GM21526 (cell line): ENCODE data around the gene PRPF40B.
"Not testable (repeated sequence)": the region's sequence is repeated elsewhere in the genome, so short reads cannot be mapped to it uniquely, and the experiment has no call there.

ENCODE experiments used
- ATAC-seq: cut with Tn5 transposase; IDR thresholded peaks from one replicate; pipeline ENCODE4 v1.9.1; 2021; ENCODE audit warnings: moderate library complexity; ENCODE audit not compliant: unreplicated experiment, low FRiP score

The PRPF40B gene

DNA sequence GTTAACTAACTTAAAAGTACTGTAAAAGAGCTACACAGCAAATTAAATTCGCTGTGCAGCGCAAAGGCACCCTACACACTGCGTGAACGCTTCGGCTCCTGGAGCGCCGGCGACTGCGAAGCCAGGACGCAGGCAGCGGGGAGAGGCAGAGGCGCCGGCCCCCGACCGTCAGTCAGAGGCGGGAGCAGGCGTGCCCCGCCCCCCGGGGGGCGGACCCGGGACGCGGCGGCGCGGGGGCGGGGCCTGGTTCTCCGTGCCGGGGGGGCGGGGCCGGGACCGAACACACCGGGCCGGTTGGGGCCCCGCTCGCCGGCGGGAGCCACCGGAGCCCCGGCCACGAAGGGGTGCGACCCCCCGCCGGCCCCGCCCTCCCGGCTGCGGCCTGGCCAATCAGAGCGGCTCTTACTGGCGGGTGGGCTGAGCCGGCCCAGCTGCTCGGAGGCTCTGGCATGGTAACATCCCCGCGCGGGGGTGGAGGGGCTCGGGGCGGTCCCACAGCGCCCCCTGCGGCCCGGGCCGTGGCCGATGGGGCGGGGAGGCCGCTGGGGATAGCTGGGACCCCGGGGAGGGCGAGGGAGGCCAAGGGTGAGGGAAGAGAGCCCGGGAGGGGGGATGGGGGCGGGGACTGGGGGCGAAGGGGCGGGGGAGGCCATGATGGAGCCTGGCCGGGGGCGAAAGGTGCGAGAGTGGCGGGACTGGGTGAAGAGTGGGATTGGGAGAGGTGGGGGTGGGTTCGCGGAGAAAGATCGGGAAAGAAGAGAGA, at the start of gene PRPF40B:
TSS of gene PRPF40B (plus strand) at position 420 of the 763 bp plus-strand sequence. CDS start at position 450, 30 bp downstream.
- peak; percentile 68 for ATAC-seq

DNA sequence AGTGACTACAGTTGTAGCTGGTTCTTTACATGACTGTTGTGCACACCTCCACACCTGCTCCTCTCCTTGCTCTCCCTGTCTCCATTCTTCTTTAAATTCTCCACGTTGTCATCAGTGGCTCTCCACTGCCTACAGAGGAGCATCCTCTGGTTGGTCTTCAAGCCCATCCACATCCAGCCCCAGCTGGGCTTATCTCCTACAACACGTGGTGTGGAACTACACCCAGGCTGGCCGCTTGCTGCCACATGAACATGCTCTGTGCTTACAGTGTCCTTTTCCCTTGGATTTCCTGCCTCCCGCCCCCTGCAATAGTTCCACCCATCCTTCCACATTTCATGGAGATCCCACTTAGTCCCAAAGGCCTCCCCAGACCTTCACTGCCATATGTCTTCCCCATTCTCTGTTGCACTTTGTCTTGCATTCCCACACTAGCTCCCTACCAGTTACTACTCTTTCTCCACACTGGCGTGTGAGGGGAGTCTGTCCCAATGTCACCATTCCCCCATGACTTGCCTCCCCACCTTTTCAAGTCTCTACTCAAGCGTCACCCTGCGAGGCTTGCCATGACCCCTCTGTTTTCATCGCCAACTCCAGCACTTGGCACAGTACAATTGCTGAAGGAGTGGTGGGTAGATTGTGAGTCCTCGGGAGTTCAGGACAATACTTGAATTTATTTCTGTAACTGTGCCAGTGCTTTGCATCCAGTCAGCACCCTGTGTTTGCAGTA, 45.6 kb upstream of the PRPF40B start:
- no peak for ATAC-seq

GRCh38 chr12:49578471-49579112, 44.8 kb upstream of the PRPF40B start:
- ATAC-seq, result no peak

- ATAC-seq, result no peak
Measured at GRCh38 chr12:49580572-49581535, 42.5 kb upstream of the PRPF40B start.

DNA sequence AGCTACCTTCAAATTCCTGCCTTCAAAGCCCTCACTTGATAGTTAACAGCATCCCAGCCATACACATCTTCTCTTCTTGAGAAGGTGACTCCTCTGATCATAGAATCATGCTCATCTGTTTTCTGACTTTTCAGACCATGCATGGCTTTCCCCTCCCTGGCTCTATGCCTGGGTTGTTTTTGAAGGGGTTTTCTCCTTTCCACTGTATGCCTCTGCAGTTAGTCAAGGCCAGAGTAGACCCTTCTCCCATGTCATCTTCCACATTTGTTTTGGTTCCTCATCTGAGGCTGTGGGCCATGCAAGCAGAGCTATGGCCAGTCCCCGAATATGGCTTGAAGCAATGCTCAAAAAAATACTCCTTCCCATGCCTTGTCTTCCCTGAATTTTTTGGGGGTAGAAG, 41.2 kb upstream of the PRPF40B start:
- no peak for ATAC-seq

DNA sequence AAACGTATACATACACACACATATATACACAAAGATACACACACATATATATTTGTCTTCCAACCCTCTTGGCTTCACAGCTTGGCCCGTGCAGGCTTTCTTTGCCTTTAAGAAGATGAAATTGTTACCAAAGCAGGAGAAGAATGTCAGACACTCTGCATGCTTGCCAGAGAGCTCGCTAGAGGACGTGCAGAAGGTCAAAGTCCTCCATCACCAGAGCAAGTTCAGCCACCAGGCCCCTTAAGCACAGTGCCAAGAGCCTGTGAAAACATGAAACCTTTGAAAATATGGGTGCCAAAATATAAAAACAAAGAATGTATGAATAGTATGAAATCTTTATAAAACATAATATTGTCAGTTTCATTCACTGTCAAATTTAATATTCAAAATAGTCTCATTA, 40.5 kb upstream of the PRPF40B start:
- ATAC-seq, result no peak

DNA sequence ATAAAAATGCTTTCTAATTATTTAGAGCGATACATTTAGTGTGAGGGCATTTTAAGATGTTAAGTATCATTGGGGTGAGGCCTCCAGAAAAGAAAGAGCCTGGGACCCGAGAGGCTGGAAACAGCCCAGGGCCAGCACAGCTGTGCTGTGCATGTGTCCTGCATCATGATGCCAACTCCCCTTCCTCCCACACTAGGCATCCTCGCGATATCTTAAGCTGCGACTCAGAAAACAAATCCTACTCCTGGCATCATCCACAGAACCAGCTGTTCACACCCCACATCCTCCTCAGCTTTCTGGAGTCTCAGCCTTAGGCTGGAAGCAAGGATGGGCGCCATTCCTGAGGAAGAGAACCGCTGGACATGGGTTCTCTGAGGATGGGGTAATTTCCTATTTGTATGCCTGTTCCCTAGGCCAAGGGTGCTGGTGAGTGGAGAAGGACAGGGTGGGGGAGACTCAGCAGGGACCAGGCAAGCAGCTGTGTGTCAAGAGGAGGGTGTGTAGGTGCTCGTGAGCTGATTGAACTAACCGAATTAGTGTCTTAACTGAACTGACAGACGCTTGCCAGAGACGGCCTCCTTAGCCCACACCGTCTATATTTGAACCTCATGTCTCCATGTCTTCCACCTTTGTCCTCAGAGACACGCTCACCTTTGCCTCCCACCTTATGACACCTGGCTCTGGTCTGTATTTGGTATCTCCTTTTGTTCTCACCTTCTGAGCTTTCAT, 39.8 kb upstream of the PRPF40B start:
- ATAC-seq, result no peak

GRCh38 chr12:49584591-49584990, 38.8 kb upstream of the PRPF40B start:
- no peak for ATAC-seq

DNA sequence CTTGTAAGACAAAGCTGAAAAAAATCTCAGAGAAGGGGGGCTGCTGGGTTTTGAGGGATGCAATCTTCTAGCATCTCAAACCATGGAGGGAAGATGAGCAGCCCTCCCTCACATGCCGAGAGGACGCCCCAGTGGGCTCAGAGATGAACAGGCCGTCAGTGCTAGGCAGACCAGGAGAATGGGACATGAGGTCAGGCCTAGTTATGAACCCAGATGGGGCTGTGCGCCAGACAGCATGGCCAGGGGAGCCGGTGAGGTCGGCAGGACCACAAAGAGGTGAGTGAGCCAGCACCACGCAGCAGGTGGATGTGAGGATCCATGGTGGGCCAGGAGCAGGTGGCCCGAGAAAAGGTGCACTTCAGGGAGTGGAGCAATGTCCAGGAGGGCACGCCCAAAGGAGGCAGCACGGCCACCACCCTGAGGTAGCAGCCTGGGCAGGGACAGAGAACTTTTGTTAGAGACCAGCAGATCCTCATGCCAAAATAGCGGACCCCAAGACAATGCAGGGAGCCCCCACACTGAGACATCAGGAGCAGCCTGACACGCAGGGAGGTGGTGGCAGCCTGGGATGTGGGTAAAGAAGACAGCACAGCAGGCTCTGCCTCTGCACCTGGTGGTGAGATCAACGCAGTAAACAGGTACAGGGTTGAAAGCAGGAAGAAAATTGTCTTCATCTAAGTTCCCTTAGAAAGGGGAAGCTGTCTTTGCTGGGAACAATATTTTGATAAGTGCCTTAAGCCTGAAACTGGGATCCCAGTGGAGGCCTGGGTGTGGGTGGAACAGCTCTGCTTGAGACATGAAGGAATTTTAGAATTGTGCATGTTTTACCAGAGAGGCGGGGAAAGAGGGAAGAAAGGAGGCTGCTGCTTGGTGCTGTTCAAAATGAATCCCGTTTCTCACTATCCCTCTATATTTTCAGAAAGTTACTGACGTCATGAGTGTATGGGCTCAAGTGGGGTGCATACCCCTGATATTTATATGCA, 37.6 kb upstream of the PRPF40B start:
- no peak for ATAC-seq

DNA sequence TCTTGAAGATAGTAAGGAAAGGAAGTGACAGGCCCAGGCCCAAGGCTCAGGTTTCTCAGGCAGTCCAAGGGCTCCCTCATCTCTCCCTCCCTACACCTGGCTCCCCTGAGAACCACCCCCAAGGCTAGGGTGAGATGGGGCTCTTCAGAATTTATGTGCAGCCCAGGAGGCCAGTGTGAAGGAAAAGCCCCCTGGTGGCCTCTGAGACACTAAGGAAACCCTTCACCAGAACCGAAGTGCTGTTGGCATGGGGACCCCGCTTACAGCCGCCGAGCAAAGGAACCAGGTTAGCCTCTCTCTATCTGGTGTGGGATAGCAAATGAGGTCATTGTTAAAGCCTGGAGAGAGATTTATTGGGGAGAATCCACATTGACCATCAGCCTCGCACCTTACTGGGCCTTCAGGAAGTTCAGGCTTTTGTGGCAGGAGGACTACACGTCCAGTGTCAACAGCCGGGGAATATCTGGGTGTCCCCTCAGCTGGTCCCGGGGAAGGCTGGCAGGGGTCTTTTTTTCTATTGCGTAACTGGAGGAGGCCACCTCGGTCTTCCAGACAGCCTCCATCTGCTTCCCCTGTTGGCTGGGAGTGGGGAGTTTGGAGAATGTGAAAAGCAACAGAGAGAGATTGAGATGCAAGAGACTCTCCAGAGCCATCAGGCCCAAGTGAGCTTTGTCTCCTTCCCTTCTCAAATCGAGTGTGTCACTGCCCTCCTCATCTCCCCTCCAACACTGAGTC, 36.0 kb upstream of the PRPF40B start:
- ATAC-seq, result no peak

GRCh38 chr12:49588281-49588680, 35.1 kb upstream of the PRPF40B start:
- ATAC-seq, result no peak

- ATAC-seq, result no peak
Measured at GRCh38 chr12:49588721-49589516, 34.4 kb upstream of the PRPF40B start.

GRCh38 chr12:49598527-49598926, 24.8 kb upstream of the PRPF40B start:
- ATAC-seq, result no peak

GRCh38 chr12:49599961-49600360, 23.4 kb upstream of the PRPF40B start:
- ATAC-seq, result no peak

DNA sequence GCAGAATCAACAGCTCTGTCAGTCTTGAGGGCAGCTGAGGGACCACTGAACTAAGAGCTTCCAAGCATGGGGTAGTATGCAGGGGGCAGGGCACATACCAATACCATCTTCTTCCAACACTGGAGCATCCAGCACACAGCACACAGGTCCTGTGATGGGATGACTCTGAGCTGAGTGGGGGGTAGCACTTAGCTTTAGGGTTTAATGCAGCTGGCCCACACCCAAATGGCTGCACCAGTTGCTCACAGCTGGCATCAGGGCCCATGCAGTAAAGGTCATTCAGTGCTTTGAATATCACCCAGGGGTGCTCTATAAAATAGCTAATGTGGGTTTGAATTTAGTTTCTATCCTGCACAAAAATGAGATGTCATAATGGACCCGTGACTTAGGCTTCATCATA, 19.6 kb upstream of the PRPF40B start:
- ATAC-seq, result no peak

DNA sequence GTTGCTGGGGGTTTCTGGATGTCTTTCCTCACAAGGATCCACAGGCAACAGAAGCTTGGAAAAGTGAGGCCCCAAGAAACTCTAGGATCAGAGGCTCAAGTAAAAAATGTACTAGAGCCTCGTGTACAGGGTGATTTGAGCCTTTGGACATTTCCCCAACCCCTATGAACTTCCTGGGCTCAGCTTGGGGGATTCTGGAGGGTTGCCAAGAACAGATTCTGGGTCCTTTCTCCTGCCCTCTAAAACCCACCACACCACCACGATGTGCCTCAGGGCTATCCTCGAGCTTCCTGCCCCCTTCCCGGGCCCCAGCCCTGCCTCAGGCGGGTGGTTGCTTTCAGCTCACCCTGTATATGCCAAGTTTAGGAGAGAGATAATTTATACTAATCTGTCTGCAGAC, 18.5 kb upstream of the PRPF40B start:
- no peak for ATAC-seq

DNA sequence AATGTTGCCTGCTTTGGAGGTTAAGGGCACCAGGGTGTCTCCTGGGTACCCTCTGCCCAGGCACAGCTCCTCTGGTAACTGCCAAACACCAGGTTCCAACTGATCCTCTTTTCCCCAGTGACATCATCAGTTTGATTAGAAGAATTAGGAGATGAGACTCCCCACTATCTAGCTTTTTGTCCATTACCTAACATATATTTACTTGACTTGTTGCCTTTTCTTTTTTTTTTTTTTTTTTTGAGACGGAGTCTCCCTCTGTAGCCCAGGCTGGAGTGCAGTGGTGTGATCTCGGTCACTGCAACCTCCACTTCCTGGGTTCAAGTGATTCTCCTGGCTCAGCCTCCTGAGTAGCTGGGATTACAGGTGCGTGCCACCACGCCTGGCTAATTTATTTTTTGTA, 17.8 kb upstream of the PRPF40B start, which contains the start of gene FAM186B:
TSS of gene FAM186B (minus strand) at position 101 of the 400 bp plus-strand sequence. CDS start 162 bp downstream, outside the sequence.
- not testable (repeated sequence) for ATAC-seq
